ENCODE results near the gene DAB1. TPM values are rescaled to one million over a fixed set of nuclear protein-coding genes. Genes with fewer than 3 reads are reported as not detected.

The DAB1 gene
- total RNA-seq (under 1 TPM; 0.16 to 0.42 TPM), polyA plus RNA-seq (under 1 TPM in 1 of 3 donors, not detected in 2; 0.53 TPM), total RNA-seq (0 to 0.36 (median 0.04) reads per million in 6 experiments)

DNA sequence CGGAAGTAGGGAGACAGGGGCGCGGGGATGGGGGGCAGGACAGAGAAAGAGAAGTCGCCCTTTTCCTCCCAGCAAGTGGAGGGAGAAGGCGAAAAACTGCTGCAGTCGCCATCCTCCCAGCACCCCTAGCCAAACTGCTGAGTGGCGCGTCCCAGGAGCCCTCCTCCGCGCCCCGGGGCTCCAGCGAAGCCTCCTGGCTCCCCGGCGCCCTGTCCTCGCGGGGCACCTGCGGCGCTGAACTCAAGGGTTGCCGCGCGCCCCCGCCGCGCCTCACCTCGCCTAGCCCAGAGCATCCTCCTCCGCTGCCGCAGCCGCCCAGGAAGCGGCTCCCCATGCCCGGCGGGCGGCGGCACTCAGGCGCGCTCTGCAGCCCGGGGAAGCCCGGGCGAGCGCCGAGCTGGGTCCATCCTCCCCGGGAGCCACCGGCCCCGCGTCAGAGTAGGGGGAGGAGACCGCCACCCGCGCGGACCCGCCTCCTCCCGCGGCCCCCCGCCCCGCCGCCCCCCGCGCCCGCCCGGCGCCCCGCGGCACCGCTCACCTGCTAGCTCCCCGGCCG is at the start of gene DAB1:
Gene DAB1, minus strand, starts transcription at position 405 of the 556 bp plus-strand sequence. CDS start 133,030 bp downstream, outside the sequence.
- Mint-ChIP-seq H3K36me3 (peaks cover 0 to 7% (median 5%) of the 10 kb centered on the region in 3 donors), H3K27ac (peak within 1 kb of the TSS in 1 of 10 donors; percentile 7), H3K4me1 (peaks cover 2 to 13% (median 9%) of the 10 kb centered on the region in 4 donors), H3K4me3 (peak within 1 kb of the TSS in 4 of 10 donors; percentile 10 to 32 (median 21)), H3K9me3 (peaks cover 0 to 24% (median 3%) of the 10 kb centered on the region in 9 donors), H3K27me3 (peaks cover 34 to 66% (median 52%) of the 10 kb centered on the region in 5 donors)
- POLR2A ChIA-PET: interaction anchor here (0.6 kb wide), 1 partner anchor 1124 kb away, joined by 3 read pairs; no protein-coding TSS in a partner anchor
- ATAC-seq (no peak), DNase-seq (no peak)

DNA sequence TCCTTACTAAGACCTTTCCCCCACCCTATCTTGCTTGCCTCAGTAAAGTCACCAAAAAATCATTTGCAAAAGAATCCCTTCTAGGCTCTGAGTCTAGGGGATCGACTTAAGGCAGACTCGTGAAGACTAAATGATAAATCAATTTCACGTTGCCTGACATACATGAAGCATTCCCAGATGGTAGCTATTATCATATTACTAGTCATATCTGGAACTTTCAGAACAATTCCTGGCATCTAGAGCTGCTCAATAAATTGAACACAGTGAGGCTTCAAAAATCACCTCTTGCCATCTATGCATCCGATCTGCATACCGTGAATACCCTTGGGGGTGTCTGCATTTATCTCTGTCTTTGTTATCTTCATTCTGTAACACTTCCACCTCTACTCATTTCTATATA is 49.6 kb upstream of the DAB1 start:
- DNase-seq (no peak), ATAC-seq (no peak)
- H3K27ac Mint-ChIP-seq: no peak overlapping the region
- peaks cover 0 to 4% (median 0%) of the 10 kb centered on the region in 9 donors for H3K9me3 Mint-ChIP-seq
- POLR2A ChIA-PET: no interaction called here
- H3K4me3 Mint-ChIP-seq: no peak overlapping the region
- H3K36me3 Mint-ChIP-seq: no peaks in the 10 kb centered on the region
- no peaks in the 10 kb centered on the region for H3K4me1 Mint-ChIP-seq
- peaks cover 0 to 7% (median 0%) of the 10 kb centered on the region in 5 donors for H3K27me3 Mint-ChIP-seq

DNA sequence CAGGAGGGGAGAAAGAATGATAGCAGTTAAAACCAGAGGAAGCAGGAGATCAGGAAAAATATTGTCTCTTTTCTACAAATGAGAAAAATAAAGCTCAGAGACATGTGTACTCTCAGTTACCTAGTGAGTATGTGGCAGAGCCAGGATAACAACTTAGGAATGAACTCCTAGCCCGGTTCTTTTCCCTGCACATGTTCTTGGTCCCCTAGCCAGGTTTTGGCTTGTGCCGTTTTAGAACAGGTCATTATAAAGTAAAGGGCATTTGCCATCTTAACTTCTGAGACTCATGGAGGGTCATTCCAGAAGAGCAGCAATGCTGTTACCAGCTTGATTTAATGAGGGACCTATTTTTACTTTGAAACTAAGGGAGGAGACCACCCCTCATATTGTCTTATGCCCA is 48.1 kb upstream of the DAB1 start:
- H3K27ac Mint-ChIP-seq: no peak overlapping the region
- H3K4me3 Mint-ChIP-seq: no peak overlapping the region
- DNase-seq (no peak), ATAC-seq (no peak)
- no peaks in the 10 kb centered on the region for H3K36me3 Mint-ChIP-seq
- H3K4me1 Mint-ChIP-seq: no peaks in the 10 kb centered on the region
- peaks cover 0 to 4% (median 0%) of the 10 kb centered on the region in 9 donors for H3K9me3 Mint-ChIP-seq
- POLR2A ChIA-PET: no interaction called here
- peaks cover 0 to 7% (median 0%) of the 10 kb centered on the region in 5 donors for H3K27me3 Mint-ChIP-seq

DNA sequence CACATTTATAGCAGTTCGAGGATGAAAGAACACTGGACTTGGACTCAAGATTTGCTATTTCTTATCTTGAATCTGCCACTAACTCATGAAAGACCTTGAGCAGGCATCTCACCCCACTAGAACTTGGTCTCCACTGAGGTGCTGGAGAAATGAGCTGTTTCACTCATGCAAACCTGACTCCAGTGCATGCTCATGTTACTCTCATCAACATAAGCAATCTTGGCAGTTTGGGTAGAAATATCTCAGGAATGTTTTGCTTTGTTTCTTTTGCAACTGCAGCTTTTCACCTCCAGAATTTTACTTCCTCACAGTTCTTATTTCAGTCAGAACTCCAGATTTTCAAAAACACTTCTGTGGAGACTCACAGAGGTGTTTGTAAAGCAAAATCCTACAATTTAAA is 46.2 kb upstream of the DAB1 start:
- Mint-ChIP-seq H3K27me3 (peaks cover 0 to 10% (median 0%) of the 10 kb centered on the region in 5 donors), H3K4me3 (no peak overlapping the region), H3K4me1 (no peaks in the 10 kb centered on the region), H3K36me3 (no peaks in the 10 kb centered on the region), H3K9me3 (peaks cover 0 to 4% (median 0%) of the 10 kb centered on the region in 9 donors), H3K27ac (no peak overlapping the region)
- DNase-seq (no peak), ATAC-seq (no peak)
- POLR2A ChIA-PET: no interaction called here

DNA sequence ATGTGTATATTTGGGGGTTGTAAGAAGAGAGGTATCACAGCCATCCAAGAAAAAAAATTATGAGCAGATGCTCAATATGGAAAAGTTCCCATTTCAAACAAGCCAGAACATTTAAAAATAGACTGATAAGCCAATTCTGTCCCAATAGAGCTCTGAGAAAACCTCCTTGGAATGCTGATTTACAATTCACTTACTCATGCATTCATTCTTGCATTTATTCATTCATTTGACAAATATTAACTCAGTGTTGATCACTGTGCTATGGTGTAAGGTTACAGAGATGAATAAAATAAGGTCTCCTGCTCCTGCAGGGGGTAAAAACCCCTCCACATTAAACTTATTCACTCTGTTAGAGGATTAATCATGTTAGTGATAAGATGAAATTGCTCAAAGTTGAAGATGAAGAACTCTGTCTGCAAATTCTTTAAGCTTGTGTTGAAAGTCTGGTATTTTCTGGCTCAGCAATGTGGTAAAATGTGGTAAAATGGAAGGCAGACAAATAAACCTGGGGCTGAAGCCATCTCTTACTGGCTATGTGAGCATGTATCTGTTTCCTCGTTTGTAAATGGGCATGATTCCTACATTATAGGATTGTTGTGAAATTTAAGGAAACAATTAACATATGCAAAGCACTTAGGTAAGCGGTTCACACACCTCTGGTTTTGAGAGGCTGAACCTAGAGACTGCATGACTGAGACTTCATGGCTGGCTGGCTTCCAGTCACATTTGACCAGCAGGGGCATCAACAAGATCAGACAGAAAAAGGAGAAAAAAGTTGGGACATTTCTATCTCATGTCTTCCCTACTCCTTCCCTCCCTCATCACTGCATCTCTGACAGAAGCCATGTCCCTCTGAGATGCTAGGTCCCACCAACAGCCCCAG is 45.0 kb upstream of the DAB1 start:
- Mint-ChIP-seq H3K27me3 (peaks cover 0 to 14% (median 3%) of the 10 kb centered on the region in 5 donors), H3K4me1 (no peaks in the 10 kb centered on the region), H3K9me3 (peaks cover 0 to 4% (median 0%) of the 10 kb centered on the region in 9 donors), H3K36me3 (no peaks in the 10 kb centered on the region), H3K4me3 (no peak overlapping the region), H3K27ac (no peak overlapping the region)
- DNase-seq: no peak
- no peak for ATAC-seq
- POLR2A ChIA-PET: no interaction called here

DNA sequence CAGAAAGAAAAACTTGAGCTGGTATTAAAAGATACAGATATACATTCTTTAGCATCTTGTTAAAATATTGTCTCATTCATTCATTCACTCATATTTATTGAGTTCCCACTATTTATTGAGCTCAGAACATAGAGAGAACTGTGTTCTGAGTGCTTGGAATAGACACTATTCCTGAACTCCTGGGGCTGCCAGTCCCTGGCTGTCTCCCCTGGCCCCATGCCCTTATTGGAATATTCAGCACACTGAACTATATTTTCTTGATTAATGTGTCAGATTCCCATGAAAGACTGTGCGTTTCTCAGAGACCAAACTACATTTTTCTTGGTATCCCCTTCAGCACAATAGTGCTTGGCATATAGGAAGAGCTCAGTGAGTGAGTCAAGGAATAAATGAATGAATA is 44.0 kb upstream of the DAB1 start:
- Mint-ChIP-seq H3K27me3 (peaks cover 0 to 11% (median 7%) of the 10 kb centered on the region in 5 donors), H3K36me3 (no peaks in the 10 kb centered on the region), H3K9me3 (peaks cover 0 to 4% (median 0%) of the 10 kb centered on the region in 9 donors), H3K4me3 (no peak overlapping the region), H3K4me1 (no peaks in the 10 kb centered on the region), H3K27ac (no peak overlapping the region)
- POLR2A ChIA-PET: no interaction called here
- ATAC-seq (no peak), DNase-seq (no peak)

DNA sequence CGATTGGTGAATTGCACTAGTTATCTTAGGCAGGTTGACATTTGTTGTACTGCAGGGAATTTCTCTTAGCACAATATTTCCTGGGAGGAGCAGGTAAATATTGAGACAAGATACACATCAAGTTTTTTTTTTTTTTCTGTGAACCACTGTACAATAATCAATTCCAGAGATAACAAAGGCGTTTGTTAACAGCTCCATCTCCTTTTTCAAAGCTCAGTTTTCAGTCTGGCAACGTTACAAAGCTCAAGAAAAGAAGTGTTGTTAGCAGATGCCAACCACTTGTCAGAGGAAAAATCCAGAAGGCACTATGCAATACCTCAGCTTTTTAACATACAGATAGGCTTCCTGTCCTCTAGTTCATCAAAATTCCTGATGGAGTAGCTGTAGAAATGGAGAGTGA is 40.9 kb upstream of the DAB1 start:
- ATAC-seq (no peak), DNase-seq (no peak)
- Mint-ChIP-seq H3K4me1 (no peaks in the 10 kb centered on the region), H3K27ac (no peak overlapping the region), H3K4me3 (no peak overlapping the region), H3K36me3 (no peaks in the 10 kb centered on the region), H3K9me3 (peaks cover 0 to 11% (median 0%) of the 10 kb centered on the region in 9 donors), H3K27me3 (peaks cover 0 to 9% (median 7%) of the 10 kb centered on the region in 5 donors)
- POLR2A ChIA-PET: no interaction called here

DNA sequence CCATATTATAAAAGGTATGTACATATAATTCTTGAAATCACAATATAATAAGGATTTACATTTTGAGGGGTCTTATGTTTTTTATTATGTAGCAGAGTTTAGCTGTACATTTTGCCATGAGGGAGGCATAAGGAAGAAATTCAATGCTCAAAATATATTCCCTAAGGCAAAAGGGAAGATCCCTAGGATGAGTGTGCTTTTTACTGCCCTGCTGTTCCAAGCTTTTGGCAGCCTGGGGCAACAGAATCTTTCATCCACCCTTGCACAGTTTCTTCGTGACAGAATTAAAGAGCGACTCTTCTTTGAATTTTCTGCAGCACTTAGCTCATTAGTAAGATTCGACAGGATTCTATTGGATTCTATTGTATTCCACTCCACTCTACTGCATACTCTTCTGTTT is 39.5 kb upstream of the DAB1 start:
- DNase-seq: no peak
- H3K36me3 Mint-ChIP-seq: no peaks in the 10 kb centered on the region
- POLR2A ChIA-PET: no interaction called here
- peaks cover 0 to 9% (median 7%) of the 10 kb centered on the region in 5 donors for H3K27me3 Mint-ChIP-seq
- no peaks in the 10 kb centered on the region for H3K4me1 Mint-ChIP-seq
- ATAC-seq: no peak
- peaks cover 0 to 11% (median 0%) of the 10 kb centered on the region in 9 donors for H3K9me3 Mint-ChIP-seq
- no peak overlapping the region for H3K4me3 Mint-ChIP-seq
- H3K27ac Mint-ChIP-seq: no peak overlapping the region

DNA sequence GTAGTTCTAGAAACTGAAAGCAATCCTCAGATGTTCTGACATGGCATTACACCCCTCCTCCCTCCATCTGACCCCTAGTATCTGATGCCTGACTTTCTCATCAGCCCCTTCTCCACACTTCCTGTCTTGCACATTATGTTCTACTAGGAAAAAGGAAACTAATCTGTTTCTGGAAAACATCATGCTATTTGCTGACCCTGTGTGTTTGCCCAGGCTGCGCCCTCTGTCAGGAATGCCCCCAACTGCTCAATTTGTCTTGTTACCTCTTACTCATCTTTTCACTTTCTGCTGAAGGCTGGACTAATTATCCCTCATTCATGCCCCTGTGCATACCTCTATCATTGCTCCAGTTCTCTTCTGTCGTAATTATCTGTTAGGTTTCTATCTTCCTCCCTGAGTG is 37.5 kb upstream of the DAB1 start:
- Mint-ChIP-seq H3K4me1 (no peaks in the 10 kb centered on the region), H3K9me3 (peaks cover 0 to 27% (median 9%) of the 10 kb centered on the region in 9 donors), H3K36me3 (peaks cover 0 to 11% (median 0%) of the 10 kb centered on the region in 3 donors), H3K4me3 (no peak overlapping the region), H3K27ac (no peak overlapping the region), H3K27me3 (peaks cover 0 to 9% (median 6%) of the 10 kb centered on the region in 5 donors)
- POLR2A ChIA-PET: no interaction called here
- DNase-seq: no peak
- no peak for ATAC-seq

DNA sequence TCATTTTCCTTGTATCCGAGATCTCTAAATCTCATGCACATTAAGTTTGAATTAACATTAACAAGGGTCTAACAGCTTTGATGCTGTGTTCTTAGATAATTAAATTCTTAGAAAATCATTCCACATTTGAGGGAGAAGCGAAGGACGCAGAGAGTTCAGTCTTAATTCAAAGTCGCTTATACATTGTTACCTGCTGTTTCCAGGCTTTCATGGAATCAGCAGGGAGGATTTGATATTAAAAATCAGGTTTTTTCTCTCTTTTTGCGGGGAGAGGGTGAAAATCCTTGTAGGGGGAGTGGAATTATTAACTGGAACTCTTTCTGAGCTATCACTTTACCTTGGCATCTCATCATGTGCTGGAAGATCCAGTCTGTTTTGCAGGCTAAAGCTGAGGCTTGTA is 27.7 kb upstream of the DAB1 start:
- Mint-ChIP-seq H3K4me3 (no peak overlapping the region), H3K36me3 (peaks cover 0 to 3% (median 0%) of the 10 kb centered on the region in 3 donors), H3K27me3 (peaks cover 2 to 31% (median 15%) of the 10 kb centered on the region in 5 donors), H3K9me3 (peaks cover 0 to 12% (median 3%) of the 10 kb centered on the region in 9 donors), H3K27ac (no peak overlapping the region), H3K4me1 (no peaks in the 10 kb centered on the region)
- ATAC-seq: no peak
- POLR2A ChIA-PET: no interaction called here
- DNase-seq: no peak

DNA sequence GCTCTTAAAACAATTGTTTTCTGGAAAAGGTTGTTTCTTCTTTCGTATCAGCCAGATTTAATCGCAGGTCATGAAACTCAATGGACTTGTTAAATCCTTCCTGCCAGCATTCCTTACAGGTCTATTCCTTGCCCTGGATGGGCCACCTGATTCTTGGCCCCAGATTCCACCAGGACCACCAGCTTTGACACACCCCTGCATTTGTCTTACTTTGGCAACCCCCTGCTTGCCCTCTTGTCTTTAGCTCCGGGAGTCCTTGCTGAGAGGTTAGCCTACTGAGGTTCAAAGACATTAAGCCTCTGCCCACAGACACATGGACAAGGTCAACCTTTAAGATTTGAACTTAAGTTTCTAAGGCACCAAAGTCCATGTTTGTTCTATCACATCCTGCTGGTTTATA is 27.1 kb upstream of the DAB1 start:
- no peaks in the 10 kb centered on the region for H3K4me1 Mint-ChIP-seq
- H3K9me3 Mint-ChIP-seq: peaks cover 0 to 11% (median 3%) of the 10 kb centered on the region in 9 donors
- no peak overlapping the region for H3K27ac Mint-ChIP-seq
- ATAC-seq: no peak
- no peak overlapping the region for H3K4me3 Mint-ChIP-seq
- POLR2A ChIA-PET: no interaction called here
- H3K27me3 Mint-ChIP-seq: peaks cover 2 to 31% (median 15%) of the 10 kb centered on the region in 5 donors
- no peak for DNase-seq
- peaks cover 0 to 3% (median 0%) of the 10 kb centered on the region in 3 donors for H3K36me3 Mint-ChIP-seq

DNA sequence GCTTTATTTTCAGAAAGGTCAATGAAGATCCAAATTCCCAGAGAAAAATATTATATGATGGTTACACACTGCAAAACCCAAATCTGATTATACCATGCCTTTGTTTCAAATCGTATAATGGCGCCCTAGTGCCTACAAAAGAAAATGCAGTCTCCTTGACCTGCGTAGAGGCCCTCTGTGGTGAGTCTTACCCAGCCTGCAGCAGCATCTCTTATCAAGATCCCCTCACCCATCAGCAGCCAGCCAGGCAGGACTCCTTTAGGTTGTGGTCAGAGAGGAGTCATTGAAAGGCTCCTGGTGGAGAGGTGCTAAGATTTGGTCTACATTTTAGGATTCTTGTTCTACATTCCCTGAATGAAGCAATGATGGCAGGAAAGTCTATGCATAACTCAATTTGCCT is 23.7 kb upstream of the DAB1 start:
- H3K4me1 Mint-ChIP-seq: no peaks in the 10 kb centered on the region
- no peak for DNase-seq
- peak overlapping the region in 1 of 10 donors; percentile 15 for H3K27ac Mint-ChIP-seq
- no peak for ATAC-seq
- H3K9me3 Mint-ChIP-seq: peaks cover 0 to 11% (median 3%) of the 10 kb centered on the region in 9 donors
- no peaks in the 10 kb centered on the region for H3K36me3 Mint-ChIP-seq
- POLR2A ChIA-PET: no interaction called here
- H3K27me3 Mint-ChIP-seq: peaks cover 4 to 28% (median 9%) of the 10 kb centered on the region in 5 donors
- no peak overlapping the region for H3K4me3 Mint-ChIP-seq

DNA sequence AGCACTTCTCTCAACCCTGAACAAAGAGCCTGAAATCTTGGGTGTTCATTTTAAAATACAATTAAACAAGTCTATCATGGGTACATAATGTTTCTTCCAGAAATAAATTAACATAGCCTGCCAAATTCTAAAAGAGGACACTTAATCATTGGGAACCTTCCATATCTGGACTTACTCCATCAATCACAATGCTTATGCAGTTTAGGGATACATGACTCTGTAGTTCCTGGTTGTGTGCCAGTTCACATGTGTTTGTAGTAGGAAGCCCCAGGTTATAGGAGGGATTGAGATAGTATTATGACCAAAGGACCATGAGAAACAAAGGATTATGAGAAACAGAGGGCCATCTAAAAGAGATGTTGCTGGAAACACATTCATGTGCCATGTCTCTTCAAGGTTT is 19.1 kb upstream of the DAB1 start:
- ATAC-seq (no peak), DNase-seq (no peak)
- no peak overlapping the region for H3K27ac Mint-ChIP-seq
- H3K4me1 Mint-ChIP-seq: no peaks in the 10 kb centered on the region
- H3K9me3 Mint-ChIP-seq: peaks cover 0 to 11% (median 2%) of the 10 kb centered on the region in 9 donors
- no peak overlapping the region for H3K4me3 Mint-ChIP-seq
- POLR2A ChIA-PET: no interaction called here
- peaks cover 3 to 12% (median 8%) of the 10 kb centered on the region in 5 donors for H3K27me3 Mint-ChIP-seq
- H3K36me3 Mint-ChIP-seq: no peaks in the 10 kb centered on the region

All from naive thymus-derived CD8-positive, alpha-beta T cell (primary cell).